HG02840 (cell line): Measurements from ENCODE around the gene GTF2H2.
"Not testable (repeated sequence)": the region's sequence is repeated elsewhere in the genome, so short reads cannot be mapped to it uniquely, and the experiment has no call there.

ENCODE experiments used
- ATAC-seq: cut with Tn5 transposase; IDR thresholded peaks from one replicate; pipeline ENCODE4 v1.9.1; 2021; ENCODE audit warnings: mild to moderate bottlenecking, moderate library complexity, moderate number of reproducible peaks; ENCODE audit not compliant: unreplicated experiment, low FRiP score

GTF2H2 gene

GRCh38 chr5:71067262-71067928 lies at the start of gene GTF2H2:
Gene GTF2H2 (minus strand): TSS chr5:71067676. CDS start chr5:71062763, 4,913 bp downstream.
- peak; percentile 96 for ATAC-seq

- not testable (repeated sequence) for ATAC-seq
Observed at GRCh38 chr5:71109730-71110275, 42.3 kb upstream of the GTF2H2 start.

DNA sequence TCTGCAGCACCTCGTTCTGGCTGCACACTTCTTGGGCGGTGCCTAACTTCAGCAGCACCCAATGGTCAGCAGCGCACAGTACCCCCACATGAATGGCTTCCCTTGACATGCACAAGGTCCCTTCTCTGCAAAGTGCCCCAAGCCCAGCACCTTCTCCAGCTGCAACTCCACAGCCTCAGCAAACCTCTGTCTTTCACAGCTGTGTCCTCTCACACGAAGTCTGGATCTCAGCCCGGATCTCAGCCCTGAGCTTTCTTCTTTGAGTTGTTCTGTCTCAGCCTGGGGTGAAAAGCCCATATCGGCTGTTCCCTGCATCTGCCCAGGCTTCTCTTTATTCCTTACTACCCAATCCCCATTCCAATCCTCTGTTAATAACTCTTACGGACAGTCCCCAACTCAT lies 32.5 kb upstream of the GTF2H2 start:
- ATAC-seq: not testable (repeated sequence)

DNA sequence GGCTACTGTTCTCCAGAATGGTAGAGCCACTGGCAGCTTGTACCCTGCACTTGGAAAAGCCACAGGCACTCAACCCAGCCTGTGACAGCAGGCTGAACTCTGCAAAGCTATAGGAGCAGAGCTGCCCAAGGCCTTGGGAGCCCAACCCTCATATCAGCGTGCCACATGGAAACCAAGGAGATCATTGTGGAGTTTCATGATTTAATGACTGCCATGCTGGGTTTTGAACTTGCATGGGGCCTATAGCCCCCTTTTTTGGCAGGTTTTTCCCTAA lies 30.4 kb upstream of the GTF2H2 start:
- ATAC-seq: not testable (repeated sequence)

DNA sequence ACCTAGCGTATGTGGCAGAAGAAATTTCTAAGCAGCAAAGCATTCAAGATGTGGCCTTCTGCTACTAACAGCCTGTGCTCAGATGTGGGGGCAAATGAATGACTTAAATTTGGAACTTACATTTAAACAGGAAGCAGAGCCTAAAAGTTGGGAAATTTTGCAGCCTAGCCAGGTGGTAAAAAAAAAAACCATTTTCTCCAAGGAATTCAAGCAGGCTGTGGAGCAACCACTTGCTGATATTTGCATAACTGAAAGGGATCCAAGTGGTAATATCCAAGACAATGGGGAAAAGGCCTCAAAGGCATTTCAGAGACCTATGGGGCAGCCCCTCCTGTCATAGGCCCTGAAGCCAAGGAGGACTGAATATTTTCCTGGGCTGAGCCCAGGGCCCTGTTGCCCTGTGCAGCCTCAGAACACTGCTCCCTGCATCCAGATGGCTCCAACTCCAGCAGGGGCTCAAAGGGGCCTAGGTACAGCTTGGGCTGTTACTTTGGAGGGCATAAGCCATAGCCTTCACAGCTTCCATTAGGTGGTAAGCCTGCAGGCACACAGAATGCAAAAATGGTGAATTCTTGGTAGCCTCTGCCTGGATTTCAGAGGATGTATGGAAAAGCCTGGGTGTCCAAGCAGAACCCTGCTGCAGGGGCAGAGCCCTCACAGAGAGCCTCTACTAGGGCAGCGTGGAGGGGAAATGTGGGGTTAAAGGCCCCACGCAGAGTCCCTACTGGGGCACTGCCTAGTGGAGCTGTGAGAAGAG lies 29.9 kb upstream of the GTF2H2 start:
- not testable (repeated sequence) for ATAC-seq

DNA sequence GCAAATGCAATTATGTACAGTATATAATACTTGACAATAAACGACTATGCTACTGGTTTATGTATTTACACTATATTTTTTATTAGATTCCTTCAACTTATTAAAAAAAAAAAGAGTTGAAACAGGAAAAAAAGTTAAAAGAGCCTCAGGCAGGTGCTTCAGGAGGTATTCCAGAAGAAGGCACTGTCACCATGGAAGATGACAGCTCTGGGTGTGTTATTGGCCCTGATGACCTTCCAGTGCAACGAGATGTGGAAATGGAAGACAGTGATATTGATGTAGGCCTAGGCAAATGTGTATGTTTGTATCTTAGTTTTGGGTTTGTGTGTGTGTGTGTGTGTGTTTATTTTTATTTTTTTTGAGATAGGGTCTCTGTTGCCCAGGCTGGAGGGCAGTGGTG lies 22.3 kb upstream of the GTF2H2 start:
- not testable (repeated sequence) for ATAC-seq

DNA sequence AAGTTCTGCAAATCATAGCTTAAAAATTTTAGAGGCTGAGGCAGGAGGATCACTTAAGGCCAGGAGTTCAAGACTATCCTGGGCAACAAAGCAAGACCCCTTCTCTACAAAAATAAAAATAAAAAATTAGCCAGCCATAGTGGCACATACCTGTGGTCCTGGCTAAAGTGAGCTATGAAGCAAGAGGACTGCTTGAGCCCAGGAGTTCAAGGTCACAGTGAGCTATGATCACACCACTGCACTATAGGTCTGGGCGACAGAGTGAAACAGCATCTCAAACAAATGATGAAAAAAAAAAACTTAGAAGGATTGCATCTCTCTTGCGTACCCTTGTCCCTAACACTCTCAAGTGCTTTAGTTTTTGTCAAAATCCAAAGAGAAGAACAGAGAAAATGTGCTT lies 21.3 kb upstream of the GTF2H2 start:
- ATAC-seq: not testable (repeated sequence)

DNA sequence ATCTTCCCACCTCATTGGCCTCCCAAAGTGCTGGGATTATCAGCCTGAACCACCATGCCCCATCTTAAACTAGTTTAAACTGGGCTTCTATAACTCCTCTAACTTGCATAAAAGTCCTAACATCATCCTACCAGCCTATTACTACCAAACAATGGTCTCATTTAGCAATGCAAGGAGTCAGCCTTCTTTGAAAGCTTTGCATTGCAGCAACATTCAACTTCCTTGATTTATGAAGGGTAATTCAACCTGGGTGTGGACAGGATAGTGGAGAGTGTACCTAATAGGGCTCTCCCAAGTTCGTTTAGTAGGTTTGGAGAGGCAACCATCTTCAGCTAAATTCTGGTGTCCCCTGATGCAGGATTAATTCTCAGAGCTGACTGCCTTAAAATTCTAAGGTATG lies 18.7 kb upstream of the GTF2H2 start:
- ATAC-seq: not testable (repeated sequence)

GRCh38 chr5:71084280-71085063 lies 17.0 kb upstream of the GTF2H2 start:
- ATAC-seq: not testable (repeated sequence)

DNA sequence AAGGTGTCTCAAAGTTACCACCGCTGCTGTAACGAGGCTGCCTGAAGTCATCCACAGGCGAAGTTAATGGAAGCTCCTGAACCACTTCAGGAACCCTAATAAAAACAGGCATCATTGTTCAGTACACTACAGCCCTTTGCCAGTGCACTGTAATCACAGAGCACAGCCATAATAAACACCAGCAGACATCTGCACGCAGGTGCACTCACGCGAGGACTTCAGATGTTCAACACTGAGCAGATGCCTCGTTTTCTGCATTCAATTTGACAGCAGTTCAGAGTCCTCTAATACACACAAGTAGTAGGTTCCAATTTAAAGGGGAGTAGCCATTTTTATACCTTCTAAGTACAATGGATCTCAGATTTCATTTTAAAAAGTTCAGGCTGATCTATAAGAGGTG lies 15.4 kb upstream of the GTF2H2 start:
- not testable (repeated sequence) for ATAC-seq

GRCh38 chr5:71082340-71082739 lies 14.9 kb upstream of the GTF2H2 start:
- ATAC-seq: not testable (repeated sequence)

- ATAC-seq: not testable (repeated sequence)
Observed at GRCh38 chr5:71061322-71061721, 6.2 kb downstream of the GTF2H2 start.

DNA sequence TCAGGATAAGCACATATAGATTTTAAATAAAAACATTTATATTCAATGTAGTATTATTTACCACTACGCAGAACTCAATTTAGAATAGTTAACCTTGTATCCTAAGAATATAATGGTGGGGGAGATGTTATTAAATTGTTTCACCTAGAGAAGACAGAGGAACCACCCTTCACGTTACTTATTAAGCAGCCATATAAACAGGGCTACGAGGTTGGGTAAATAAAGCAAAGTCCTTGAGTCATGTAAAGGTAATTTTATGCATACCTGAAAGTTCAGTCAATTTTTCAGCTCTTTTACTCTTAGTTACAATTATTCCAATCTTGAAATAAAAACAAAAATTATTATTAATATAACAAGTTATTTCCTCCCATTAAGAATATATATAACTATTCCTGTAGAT lies 8.1 kb downstream of the GTF2H2 start:
- ATAC-seq: not testable (repeated sequence)

GRCh38 chr5:71044808-71045207 lies 22.7 kb downstream of the GTF2H2 start:
- ATAC-seq: not testable (repeated sequence)

DNA sequence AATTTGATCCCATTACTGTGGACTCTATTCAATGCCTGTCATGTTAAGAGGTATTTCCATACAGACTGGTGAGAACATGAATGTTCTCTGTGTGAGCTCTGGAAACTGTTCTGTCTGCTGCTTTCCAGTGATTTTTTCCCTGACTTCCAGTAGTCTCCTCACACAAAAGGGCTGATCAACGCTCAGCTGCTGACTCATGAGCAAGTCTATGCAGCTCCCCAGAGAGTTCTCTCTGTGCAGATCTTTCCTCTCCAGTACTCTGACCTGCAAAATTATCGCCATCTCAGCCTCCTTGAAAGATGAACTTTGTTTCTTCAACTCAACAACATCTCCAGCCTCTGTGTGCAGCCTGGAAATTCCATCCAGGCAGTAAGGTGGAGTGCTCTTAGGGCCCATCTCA lies 23.3 kb downstream of the GTF2H2 start:
- not testable (repeated sequence) for ATAC-seq

DNA sequence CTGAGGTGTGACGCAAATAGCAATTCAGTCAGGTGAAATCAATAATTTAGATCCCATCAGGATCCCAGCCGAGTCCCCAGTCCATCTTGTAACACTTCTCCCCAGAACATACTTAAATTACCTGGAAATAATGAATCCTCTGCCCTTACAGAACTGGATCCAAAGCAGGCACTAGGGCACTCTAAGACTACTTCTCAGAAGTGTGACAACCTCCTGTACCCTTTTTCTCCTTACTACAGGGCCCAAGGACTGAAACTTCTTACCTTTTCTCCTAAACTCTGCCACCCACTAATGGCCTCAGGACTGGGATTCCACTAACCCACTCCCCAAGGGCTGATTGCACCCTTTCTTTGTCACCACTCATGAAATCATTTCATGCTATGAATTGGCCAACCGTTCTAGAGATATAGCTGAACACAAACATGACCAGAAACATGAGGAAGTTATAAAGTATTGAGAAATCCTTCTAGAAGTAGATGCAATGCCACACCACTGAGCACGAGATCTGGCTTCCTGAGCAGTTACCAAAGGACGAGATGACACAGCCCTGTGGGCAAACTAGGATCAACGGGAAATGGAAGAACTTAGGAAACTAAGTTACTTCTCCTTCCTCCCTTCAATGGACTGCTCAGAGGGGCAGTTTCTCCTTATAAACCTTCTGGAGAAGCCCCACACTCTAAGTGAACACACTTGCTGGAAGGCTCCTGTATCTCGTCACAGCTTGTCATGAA lies 36.3 kb downstream of the GTF2H2 start:
- ATAC-seq: not testable (repeated sequence)

GRCh38 chr5:71025289-71025953 lies 42.1 kb downstream of the GTF2H2 start, which contains the start of gene NAIP:
Gene NAIP (minus strand): TSS chr5:71025339. CDS start chr5:71012915, 12,424 bp downstream.
- ATAC-seq: not testable (repeated sequence)

GRCh38 chr5:71020643-71021042 lies 46.8 kb downstream of the GTF2H2 start:
- ATAC-seq: not testable (repeated sequence)

GRCh38 chr5:71018376-71019005 lies 49.0 kb downstream of the GTF2H2 start:
- not testable (repeated sequence) for ATAC-seq
